K562 (cell line): Measurements from ENCODE around the gene CLIP1. TPM values are rescaled to one million over a fixed set of nuclear protein-coding genes. Genes with fewer than 3 reads are reported as not detected.

ENCODE experiments used
- BMI1 ChIP-seq: fragments of 150-350 bp; IDR thresholded peaks from 2 replicates; pipeline ENCODE4 v1.6.1; 2014; ENCODE audit warnings: low read length
- HINFP ChIP-seq: fragments of 450-650 bp; conservative IDR thresholded peaks from 2 replicates; pipeline ENCODE4 v1.6.1; 2016; ENCODE audit warnings: missing genetic modification characterization, low read depth, mild to moderate bottlenecking, control low read depth, missing compliant biosample characterization
- HMG20A ChIP-seq: fragments of 450-650 bp; formaldehyde crosslinking; conservative IDR thresholded peaks from 2 replicates; pipeline ENCODE4 v1.4.0; 2020; ENCODE audit warnings: mild to moderate bottlenecking, mixed read lengths
- MAFG ChIP-seq: fragments of 450-650 bp; conservative IDR thresholded peaks from 2 replicates; pipeline ENCODE4 v1.6.1; 2016; ENCODE audit warnings: missing genetic modification characterization, missing compliant biosample characterization
- MCM7 ChIP-seq, 2 experiments: fragments of 450-650 bp; IDR thresholded peaks; 2 replicates each; pipeline ENCODE4 v1.6.1; 2016 to 2018
- NCOA6 ChIP-seq: fragments of 450-650 bp; IDR thresholded peaks from 2 replicates; pipeline ENCODE4 v1.6.1; 2017; ENCODE audit warnings: mild to moderate bottlenecking
- NELFE ChIP-seq: IDR thresholded peaks from 2 replicates; pipeline ENCODE4 v1.6.1; 2011; ENCODE audit warnings: mild to moderate bottlenecking; ENCODE audit not compliant: insufficient read depth, insufficient read length
- NFE2 ChIP-seq: IDR thresholded peaks from 2 replicates; pipeline ENCODE4 v1.6.1; 2014; ENCODE audit warnings: antibody characterized with exemption, low read depth
- SIX5 ChIP-seq, 2 experiments: IDR thresholded peaks; 2 replicates each; pipeline ENCODE4 v1.6.1; 2011; ENCODE audit warnings: low read length in 2 of 2, borderline replicate concordance in 1 of 2, low read depth in 1 of 2, mild to moderate bottlenecking in 1 of 2, moderate library complexity in 1 of 2; ENCODE audit not compliant: insufficient read depth in 1 of 2
- TCF3 ChIP-seq: sonication (generic); formaldehyde crosslinking; IDR thresholded peaks from 2 replicates; pipeline ENCODE4 v1.4.0; 2020; ENCODE audit warnings: mild to moderate bottlenecking, missing genetic modification reagents
- ZNF3 ChIP-seq: fragments of 250-450 bp; sonication (Bioruptor Pico); IDR thresholded peaks from 2 replicates; pipeline ENCODE4 v1.5.0; 2021; ENCODE audit warnings: mild to moderate bottlenecking, moderate library complexity
- polyA plus RNA-seq, 8 experiments: library from polyadenylated mRNA; depleted of rRNA in 4 of 8; stranded (reverse) in 5 of 8; unstranded in 3 of 8; fragments of >200 nt; fragmentation: Nextera tagmentation in 2 of 8; fragmentation: Illumina TruSeq in 1 of 8; extraction: Ambion mirVana in 2 of 8; extraction: Trizol in 1 of 8; gene quantifications; 2 replicates each; pipeline versions ENCODE4 v1.2.1 to v1.2.3, GENCODE V29; 2011 to 2014; ENCODE audit warnings: inconsistent platforms in 1 of 8, missing spikeins in 1 of 8
- total RNA-seq, 7 experiments: library from RNA; depleted of rRNA in 6 of 7; stranded (reverse); fragments of >200 nt in 6 of 7; fragmentation: Illumina TruSeq in 2 of 7; extraction: Trizol in 2 of 7; gene quantifications; 2 replicates each; pipeline versions ENCODE4 v1.2.1 to v1.2.3, GENCODE V29; 2011 to 2021; ENCODE audit warnings: low replicate concordance in 1 of 7
- TF ChIP-seq, protein P1 (sequence below): fragments of 450-650 bp; formaldehyde crosslinking; IDR thresholded peaks from 2 replicates; pipeline ENCODE4 v1.4.0; 2022; ENCODE audit warnings: missing genetic modification characterization
- TF ChIP-seq, protein P2 (sequence below), 2 experiments: fragments of 450-650 bp; IDR thresholded peaks; 2 replicates each; pipeline ENCODE4 v1.6.1; 2016; ENCODE audit warnings: mild to moderate bottlenecking in 2 of 2, borderline replicate concordance in 1 of 2, low read depth in 1 of 2, moderate library complexity in 1 of 2
- TF ChIP-seq, protein P3 (sequence below), 2 experiments: IDR thresholded peaks; 2 replicates each; pipeline ENCODE4 v1.6.1; 2012; ENCODE audit warnings: improper control_type of control experiment in 2 of 2, low read depth in 2 of 2, low read length in 2 of 2, borderline replicate concordance in 1 of 2

The CLIP1 gene
- total and polyA plus RNA-seq, 9 of the 15 experiments (the other 6 are each of a cell fraction or from before 2014, with no cell fraction given) = 5.8 to 33.9 (median 27.6) TPM

- TF ChIP-seq, protein P1, sequence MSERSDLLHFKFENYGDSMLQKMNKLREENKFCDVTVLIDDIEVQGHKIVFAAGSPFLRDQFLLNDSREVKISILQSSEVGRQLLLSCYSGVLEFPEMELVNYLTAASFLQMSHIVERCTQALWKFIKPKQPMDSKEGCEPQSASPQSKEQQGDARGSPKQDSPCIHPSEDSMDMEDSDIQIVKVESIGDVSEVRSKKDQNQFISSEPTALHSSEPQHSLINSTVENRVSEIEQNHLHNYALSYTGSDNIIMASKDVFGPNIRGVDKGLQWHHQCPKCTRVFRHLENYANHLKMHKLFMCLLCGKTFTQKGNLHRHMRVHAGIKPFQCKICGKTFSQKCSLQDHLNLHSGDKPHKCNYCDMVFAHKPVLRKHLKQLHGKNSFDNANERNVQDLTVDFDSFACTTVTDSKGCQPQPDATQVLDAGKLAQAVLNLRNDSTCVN = no peak
- TF ChIP-seq NELFE (no peak), NFE2 (no peak), MCM7 (IDR thresholded peaks at IDR 0.05) (no peak), MAFG (no peak), TCF3 (CRISPR knock-in tag) (no peak), ZNF3 (CRISPR knock-in tag) (no peak), BMI1 (no peak), SIX5 (IDR thresholded peaks at IDR 0.05; ENCODE audit: borderline replicate concordance in 1 of 2, insufficient read depth in 1 of 2, low read depth in 1 of 2, low read length in 2 of 2) (no peak), HMG20A (CRISPR knock-in tag) (no peak), HINFP (tag) (no peak), NCOA6 (no peak)
- TF ChIP-seq, protein P2, sequence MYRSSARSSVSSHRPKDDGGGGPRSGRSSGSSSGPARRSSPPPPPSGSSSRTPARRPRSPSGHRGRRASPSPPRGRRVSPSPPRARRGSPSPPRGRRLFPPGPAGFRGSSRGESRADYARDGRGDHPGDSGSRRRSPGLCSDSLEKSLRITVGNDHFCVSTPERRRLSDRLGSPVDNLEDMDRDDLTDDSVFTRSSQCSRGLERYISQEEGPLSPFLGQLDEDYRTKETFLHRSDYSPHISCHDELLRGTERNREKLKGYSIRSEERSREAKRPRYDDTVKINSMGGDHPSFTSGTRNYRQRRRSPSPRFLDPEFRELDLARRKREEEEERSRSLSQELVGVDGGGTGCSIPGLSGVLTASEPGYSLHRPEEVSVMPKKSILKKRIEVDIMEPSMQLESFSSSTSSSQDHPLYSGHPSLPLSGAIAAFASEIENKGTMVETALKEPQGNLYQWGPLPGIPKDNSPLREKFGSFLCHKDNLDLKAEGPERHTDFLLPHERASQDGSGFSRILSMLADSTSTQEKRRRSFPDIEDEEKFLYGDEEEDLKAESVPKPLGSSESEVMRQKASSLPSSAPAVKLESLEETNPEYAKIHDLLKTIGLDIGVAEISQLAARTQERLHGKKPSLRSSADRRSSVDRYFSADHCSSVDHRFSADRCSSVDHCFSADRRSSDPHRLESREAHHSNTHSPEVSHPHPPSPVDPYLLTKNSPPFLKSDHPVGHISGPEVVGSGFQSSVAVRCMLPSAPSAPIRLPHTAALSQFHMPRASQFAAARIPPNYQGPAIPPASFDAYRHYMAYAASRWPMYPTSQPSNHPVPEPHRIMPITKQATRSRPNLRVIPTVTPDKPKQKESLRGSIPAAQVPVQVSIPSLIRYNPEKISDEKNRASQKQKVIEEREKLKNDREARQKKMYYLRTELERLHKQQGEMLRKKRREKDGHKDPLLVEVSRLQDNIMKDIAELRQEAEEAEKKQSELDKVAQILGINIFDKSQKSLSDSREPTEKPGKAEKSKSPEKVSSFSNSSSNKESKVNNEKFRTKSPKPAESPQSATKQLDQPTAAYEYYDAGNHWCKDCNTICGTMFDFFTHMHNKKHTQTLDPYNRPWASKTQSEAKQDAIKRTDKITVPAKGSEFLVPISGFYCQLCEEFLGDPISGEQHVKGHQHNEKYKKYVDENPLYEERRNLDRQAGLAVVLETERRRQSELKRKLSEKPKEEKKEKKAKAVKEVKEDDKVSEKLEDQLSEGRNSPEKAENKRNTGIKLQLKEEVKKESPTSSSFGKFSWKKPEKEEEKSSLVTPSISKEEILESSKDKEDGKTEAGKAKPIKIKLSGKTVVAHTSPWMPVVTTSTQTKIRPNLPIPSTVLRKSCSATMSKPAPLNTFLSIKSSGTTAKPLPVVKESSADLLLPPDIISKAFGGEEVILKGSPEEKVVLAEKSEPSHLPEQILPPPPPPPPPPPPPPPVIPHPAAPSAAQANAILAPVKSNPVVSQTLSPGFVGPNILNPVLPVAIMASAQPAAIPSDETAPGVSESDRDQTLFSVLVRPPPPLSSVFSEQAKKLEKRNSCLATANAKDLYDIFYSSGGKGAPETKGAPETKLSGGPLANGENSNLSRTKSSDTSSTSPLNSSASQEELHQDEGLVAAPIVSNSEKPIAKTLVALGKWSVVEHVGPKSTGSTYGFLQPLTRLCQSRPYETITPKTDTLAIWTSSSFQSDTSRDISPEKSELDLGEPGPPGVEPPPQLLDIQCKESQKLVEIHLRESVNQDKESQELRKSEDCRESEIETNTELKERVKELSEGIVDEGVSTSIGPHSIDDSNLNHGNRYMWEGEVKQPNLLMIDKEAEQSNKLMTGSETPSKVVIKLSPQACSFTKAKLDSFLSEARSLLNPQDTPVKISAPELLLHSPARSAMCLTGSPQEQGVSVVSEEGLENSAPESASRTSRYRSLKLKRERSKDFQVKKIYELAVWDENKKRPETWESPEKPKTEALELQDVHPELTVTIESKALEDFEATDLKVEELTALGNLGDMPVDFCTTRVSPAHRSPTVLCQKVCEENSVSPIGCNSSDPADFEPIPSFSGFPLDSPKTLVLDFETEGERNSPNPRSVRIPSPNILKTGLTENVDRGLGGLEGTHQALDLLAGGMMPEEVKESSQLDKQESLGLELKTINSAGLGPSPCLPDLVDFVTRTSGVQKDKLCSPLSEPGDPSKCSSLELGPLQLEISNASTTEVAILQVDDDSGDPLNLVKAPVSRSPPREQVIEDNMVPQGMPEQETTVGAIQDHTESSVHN (IDR thresholded peaks at IDR 0.05; ENCODE audit: borderline replicate concordance in 1 of 2, low read depth in 1 of 2) = no peak
- TF ChIP-seq, protein P3, sequence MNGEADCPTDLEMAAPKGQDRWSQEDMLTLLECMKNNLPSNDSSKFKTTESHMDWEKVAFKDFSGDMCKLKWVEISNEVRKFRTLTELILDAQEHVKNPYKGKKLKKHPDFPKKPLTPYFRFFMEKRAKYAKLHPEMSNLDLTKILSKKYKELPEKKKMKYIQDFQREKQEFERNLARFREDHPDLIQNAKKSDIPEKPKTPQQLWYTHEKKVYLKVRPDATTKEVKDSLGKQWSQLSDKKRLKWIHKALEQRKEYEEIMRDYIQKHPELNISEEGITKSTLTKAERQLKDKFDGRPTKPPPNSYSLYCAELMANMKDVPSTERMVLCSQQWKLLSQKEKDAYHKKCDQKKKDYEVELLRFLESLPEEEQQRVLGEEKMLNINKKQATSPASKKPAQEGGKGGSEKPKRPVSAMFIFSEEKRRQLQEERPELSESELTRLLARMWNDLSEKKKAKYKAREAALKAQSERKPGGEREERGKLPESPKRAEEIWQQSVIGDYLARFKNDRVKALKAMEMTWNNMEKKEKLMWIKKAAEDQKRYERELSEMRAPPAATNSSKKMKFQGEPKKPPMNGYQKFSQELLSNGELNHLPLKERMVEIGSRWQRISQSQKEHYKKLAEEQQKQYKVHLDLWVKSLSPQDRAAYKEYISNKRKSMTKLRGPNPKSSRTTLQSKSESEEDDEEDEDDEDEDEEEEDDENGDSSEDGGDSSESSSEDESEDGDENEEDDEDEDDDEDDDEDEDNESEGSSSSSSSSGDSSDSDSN (IDR thresholded peaks at IDR 0.05; ENCODE audit: borderline replicate concordance in 1 of 2, low read depth in 2 of 2, low read length in 2 of 2) = no peak
Measured at GRCh38 chr12:122368361-122369073, 54.0 kb downstream of the CLIP1 start (continued).
